Central memory CD8-positive, alpha-beta T cell (primary cell): ENCODE results near the gene C5AR2.
"Not testable (repeated sequence)": the region's sequence is repeated elsewhere in the genome, so short reads cannot be mapped to it uniquely, and the experiment has no call there.

Source experiments
- ATAC-seq: fragments of 150-1000 bp; cut with Tn5 transposase; replicated peaks from 2 replicates; pipeline ENCODE4 v1.10.0; 2022; ENCODE audit warnings: mild to moderate bottlenecking, moderate FRiP score, moderate number of reproducible peaks; ENCODE audit not compliant: poor library complexity, severe bottlenecking; ENCODE audit errors: extremely low read depth
- DNase-seq, 2 donors: peaks; one replicate each; pipeline ENCODE4 v3.0.0; 2021; ENCODE audit warnings: low spot score in 2 of 2
- H3K27ac Mint-ChIP-seq: one replicate; pipeline ENCODE4 v1.8.0; 2022; ENCODE audit warnings: low read depth, mild to moderate bottlenecking, moderate library complexity, mixed read lengths
- H3K27me3 Mint-ChIP-seq: one replicate; pipeline ENCODE4 v1.8.0; 2022; ENCODE audit warnings: mixed read lengths
- H3K36me3 Mint-ChIP-seq: one replicate; pipeline ENCODE4 v1.8.0; 2022; ENCODE audit warnings: mild to moderate bottlenecking, moderate library complexity, mixed read lengths; ENCODE audit not compliant: insufficient read depth
- H3K4me1 Mint-ChIP-seq: one replicate; pipeline ENCODE4 v1.8.0; 2022; ENCODE audit warnings: mixed read lengths
- H3K4me3 Mint-ChIP-seq: one replicate; pipeline ENCODE4 v1.8.0; 2022; ENCODE audit warnings: mild to moderate bottlenecking, moderate library complexity, mixed read lengths
- H3K9me3 Mint-ChIP-seq: one replicate; pipeline ENCODE4 v1.8.0; 2022; ENCODE audit warnings: mixed read lengths

The C5AR2 gene

GRCh38 chr19:47353307-47353712 is 21.3 kb downstream of the C5AR2 start:
- ATAC-seq (no peak), DNase-seq (no peak)
- H3K27ac Mint-ChIP-seq: no peak overlapping the region
- H3K4me3 Mint-ChIP-seq: no peak overlapping the region
- peaks cover 50% of the 10 kb centered on the region for H3K36me3 Mint-ChIP-seq
- peaks cover 45% of the 10 kb centered on the region for H3K4me1 Mint-ChIP-seq
- no peaks in the 10 kb centered on the region for H3K9me3 Mint-ChIP-seq
- no peaks in the 10 kb centered on the region for H3K27me3 Mint-ChIP-seq

DNA sequence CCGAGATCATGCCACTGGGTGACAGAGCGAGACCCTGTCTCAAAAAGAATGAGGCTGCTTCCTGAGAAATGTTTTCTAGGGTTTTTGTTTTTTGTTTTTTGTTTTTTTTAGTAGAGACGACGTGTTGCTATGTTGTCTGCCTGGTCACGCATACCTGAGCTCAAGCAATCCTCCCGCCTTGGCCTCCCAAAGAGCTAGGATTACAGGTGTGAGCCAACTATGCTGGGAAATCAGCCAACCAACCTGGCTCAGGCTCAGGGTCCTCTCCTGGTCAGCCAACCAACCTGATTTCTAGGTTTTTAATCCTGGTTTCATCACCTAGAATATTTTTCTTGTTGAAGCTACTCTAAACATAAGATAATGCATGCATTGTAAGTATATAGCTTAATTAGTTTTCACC is 24.9 kb downstream of the C5AR2 start:
- H3K27me3 Mint-ChIP-seq: no peaks in the 10 kb centered on the region
- H3K4me1 Mint-ChIP-seq: peaks cover 24% of the 10 kb centered on the region
- no peak for ATAC-seq
- no peak overlapping the region for H3K4me3 Mint-ChIP-seq
- no peaks in the 10 kb centered on the region for H3K9me3 Mint-ChIP-seq
- DNase-seq: no peak
- H3K27ac Mint-ChIP-seq: no peak overlapping the region
- peaks cover 74% of the 10 kb centered on the region for H3K36me3 Mint-ChIP-seq

- H3K4me3 Mint-ChIP-seq: no peak overlapping the region
- H3K27me3 Mint-ChIP-seq: no peaks in the 10 kb centered on the region
- H3K4me1 Mint-ChIP-seq: peaks cover 16% of the 10 kb centered on the region
- no peaks in the 10 kb centered on the region for H3K9me3 Mint-ChIP-seq
- no peak for ATAC-seq
- DNase-seq: no peak
- no peak overlapping the region for H3K27ac Mint-ChIP-seq
- peaks cover 77% of the 10 kb centered on the region for H3K36me3 Mint-ChIP-seq
Measured at GRCh38 chr19:47357788-47358680, 26.1 kb downstream of the C5AR2 start.

GRCh38 chr19:47358936-47359335 is 27.0 kb downstream of the C5AR2 start:
- Mint-ChIP-seq H3K27me3 (no peaks in the 10 kb centered on the region), H3K4me1 (peaks cover 16% of the 10 kb centered on the region), H3K36me3 (peaks cover 79% of the 10 kb centered on the region), H3K27ac (no peak overlapping the region), H3K4me3 (no peak overlapping the region), H3K9me3 (no peaks in the 10 kb centered on the region)
- ATAC-seq (no peak), DNase-seq (no peak)

DNA sequence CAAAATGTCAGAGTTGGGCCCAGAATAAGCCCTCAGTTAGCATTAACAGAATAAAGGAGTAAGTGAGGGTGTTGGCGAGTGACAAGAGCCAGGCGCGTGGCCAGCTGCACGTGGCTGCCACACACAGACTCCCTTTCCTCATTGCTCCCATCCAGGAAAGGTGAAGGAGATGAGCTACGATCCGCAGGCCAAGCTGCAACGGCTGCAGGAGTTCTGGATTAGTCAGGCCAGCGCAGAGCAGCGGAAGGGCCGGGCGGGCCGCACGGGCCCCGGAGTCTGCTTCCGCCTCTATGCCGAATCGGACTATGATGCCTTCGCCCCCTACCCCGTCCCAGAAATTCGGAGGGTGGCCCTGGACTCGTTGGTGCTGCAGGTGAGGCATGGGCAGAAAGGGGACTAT is 30.3 kb downstream of the C5AR2 start:
- H3K9me3 Mint-ChIP-seq: no peaks in the 10 kb centered on the region
- H3K36me3 Mint-ChIP-seq: peaks cover 73% of the 10 kb centered on the region
- no peak for ATAC-seq
- no peak overlapping the region for H3K27ac Mint-ChIP-seq
- DNase-seq: no peak
- H3K27me3 Mint-ChIP-seq: no peaks in the 10 kb centered on the region
- no peak overlapping the region for H3K4me3 Mint-ChIP-seq
- H3K4me1 Mint-ChIP-seq: peaks cover 11% of the 10 kb centered on the region

- DNase-seq (no peak), ATAC-seq (no peak)
- no peaks in the 10 kb centered on the region for H3K27me3 Mint-ChIP-seq
- no peak overlapping the region for H3K27ac Mint-ChIP-seq
- peaks cover 70% of the 10 kb centered on the region for H3K36me3 Mint-ChIP-seq
- H3K4me1 Mint-ChIP-seq: peaks cover 11% of the 10 kb centered on the region
- H3K9me3 Mint-ChIP-seq: no peaks in the 10 kb centered on the region
- H3K4me3 Mint-ChIP-seq: no peak overlapping the region
Measured at GRCh38 chr19:47363758-47364531, 32.0 kb downstream of the C5AR2 start.

- not testable (repeated sequence) for H3K4me3 Mint-ChIP-seq, H3K27me3 Mint-ChIP-seq, DNase-seq, H3K9me3 Mint-ChIP-seq, ATAC-seq, H3K27ac Mint-ChIP-seq
- Mint-ChIP-seq H3K4me1 (peaks cover 11% of the 10 kb centered on the region), H3K36me3 (peaks cover 70% of the 10 kb centered on the region)
Measured at GRCh38 chr19:47365455-47365854, 33.5 kb downstream of the C5AR2 start.

DNA sequence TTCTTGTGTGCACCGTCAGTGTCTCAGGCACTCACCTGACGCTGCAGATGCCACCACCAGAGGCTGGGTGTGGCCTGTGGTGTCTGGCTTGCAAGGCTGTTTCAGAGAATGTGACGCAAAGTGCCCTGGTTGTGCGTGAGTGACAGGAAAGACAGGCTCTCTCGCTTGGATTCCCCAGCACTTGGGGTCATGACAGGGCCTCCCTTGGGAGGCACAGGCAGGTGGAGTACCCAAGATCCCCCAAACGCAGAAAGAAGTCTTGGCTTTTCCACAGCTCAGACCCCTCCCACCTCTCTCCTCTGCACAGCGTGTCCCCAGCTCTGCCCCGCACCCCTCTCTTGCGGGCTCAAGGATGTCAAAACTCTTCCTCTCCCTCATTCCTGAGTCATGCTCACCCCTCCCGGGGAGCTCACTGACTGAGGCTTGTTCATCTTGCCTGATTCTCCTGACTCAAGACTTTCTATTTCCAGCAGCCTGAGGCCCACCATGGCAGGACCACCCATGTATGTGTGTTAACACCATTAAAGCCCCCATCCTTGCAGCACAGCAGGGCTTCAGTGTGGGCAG is 38.2 kb downstream of the C5AR2 start:
- H3K27me3 Mint-ChIP-seq: no peaks in the 10 kb centered on the region
- no peak for ATAC-seq
- no peak overlapping the region for H3K4me3 Mint-ChIP-seq
- H3K36me3 Mint-ChIP-seq: peaks cover 45% of the 10 kb centered on the region
- DNase-seq: no peak
- no peaks in the 10 kb centered on the region for H3K4me1 Mint-ChIP-seq
- H3K9me3 Mint-ChIP-seq: no peaks in the 10 kb centered on the region
- no peak overlapping the region for H3K27ac Mint-ChIP-seq

- no peaks in the 10 kb centered on the region for H3K4me1 Mint-ChIP-seq
- H3K27me3 Mint-ChIP-seq: no peaks in the 10 kb centered on the region
- H3K4me3 Mint-ChIP-seq: no peak overlapping the region
- H3K36me3 Mint-ChIP-seq: peaks cover 38% of the 10 kb centered on the region
- H3K9me3 Mint-ChIP-seq: no peaks in the 10 kb centered on the region
- no peak overlapping the region for H3K27ac Mint-ChIP-seq
- ATAC-seq (no peak), DNase-seq (no peak)
Measured at GRCh38 chr19:47371261-47371660, 39.3 kb downstream of the C5AR2 start.

GRCh38 chr19:47372603-47373002 is 40.6 kb downstream of the C5AR2 start:
- H3K9me3 Mint-ChIP-seq: no peaks in the 10 kb centered on the region
- DNase-seq: no peak
- no peaks in the 10 kb centered on the region for H3K4me1 Mint-ChIP-seq
- H3K27me3 Mint-ChIP-seq: no peaks in the 10 kb centered on the region
- H3K36me3 Mint-ChIP-seq: peaks cover 32% of the 10 kb centered on the region
- no peak for ATAC-seq
- H3K4me3 Mint-ChIP-seq: no peak overlapping the region
- no peak overlapping the region for H3K27ac Mint-ChIP-seq

DNA sequence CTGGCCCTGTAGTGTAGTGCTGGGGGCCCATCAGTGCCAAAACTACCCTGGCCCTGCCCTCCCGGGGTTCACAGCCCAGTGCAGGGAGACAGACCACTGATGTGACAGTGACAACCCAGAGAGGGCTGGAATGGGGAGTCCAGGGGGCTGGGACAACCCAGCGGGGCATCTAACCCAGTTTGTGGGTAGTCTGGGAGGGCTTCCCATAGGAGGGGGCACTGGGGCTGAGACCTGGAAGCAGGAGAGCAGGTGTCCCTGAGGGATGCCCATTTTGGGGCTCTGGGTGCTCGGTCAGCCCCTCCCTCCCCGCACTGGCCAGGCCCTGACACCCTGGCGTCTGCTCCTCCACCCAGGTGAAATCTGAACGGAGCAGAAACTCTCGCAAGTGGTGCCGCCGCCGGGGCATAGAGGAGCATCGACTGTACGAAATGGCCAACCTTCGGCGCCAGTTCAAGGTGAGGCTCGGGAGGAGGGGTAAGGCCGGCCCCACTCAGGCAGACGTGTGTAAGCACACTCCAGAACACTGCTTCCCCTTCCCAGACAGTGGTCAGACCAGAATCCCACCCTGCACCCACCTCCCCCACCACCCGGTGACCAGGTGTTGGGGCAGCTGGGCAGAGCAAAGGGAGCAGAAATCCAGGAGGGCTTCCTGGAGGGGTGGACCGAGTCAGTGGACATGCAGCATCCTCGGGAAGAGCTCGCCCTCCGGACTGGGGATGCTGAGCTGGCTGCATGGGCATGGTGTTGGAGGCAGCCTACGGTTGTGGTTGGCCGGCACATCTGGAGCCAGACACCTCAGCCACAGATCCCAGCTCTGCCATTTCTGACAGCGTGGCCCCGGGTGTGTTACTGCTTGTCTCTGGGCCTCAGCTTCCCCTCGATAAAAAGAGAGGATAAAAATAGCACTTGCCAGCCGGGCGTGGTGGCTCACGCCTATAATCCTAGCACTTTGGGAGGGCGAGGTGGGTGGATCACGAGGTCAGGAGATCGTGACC is 41.6 kb downstream of the C5AR2 start:
- H3K4me3 Mint-ChIP-seq: no peak overlapping the region
- H3K4me1 Mint-ChIP-seq: no peaks in the 10 kb centered on the region
- H3K27ac Mint-ChIP-seq: no peak overlapping the region
- H3K36me3 Mint-ChIP-seq: peaks cover 26% of the 10 kb centered on the region
- no peaks in the 10 kb centered on the region for H3K9me3 Mint-ChIP-seq
- no peaks in the 10 kb centered on the region for H3K27me3 Mint-ChIP-seq
- ATAC-seq (no peak), DNase-seq (no peak)
